Pancreas (tissue), 10 donors: ENCODE measurements around the gene SNCB. TPM values are rescaled to one million over a fixed set of nuclear protein-coding genes. Genes with fewer than 3 reads are reported as not detected.

Experiments used
- ATAC-seq, 4 donors: fragments of 200-7000 bp; cut with Tn5 transposase; one replicate each; pipeline versions ENCODE4 v1.8.0 to v1.9.1; 2020; ENCODE audit warnings: mild to moderate bottlenecking in 4 of 4, moderate library complexity in 4 of 4
- DNase-seq, 6 donors: peaks; one replicate each; pipeline ENCODE4 v3.0.0-alpha.2; 2020
- FAIRE-seq: peaks from 2 replicates; lab custom pipeline; 2012; peaks lifted over from hg19 to GRCh38; lab: Jason Lieb, UNC
- H3K27ac ChIP-seq, 4 donors: fragments of 200-600 bp; sonication (generic); 1 replicate in 3 of 4; 2 replicates in 1 of 4; pipeline versions ENCODE4 v1.5.0 to v1.8.0; 2020
- H3K27me3 ChIP-seq, 4 donors: fragments of 200-600 bp; one replicate each; pipeline ENCODE4 v1.8.0; 2021
- H3K36me3 ChIP-seq, 3 donors: fragments of 200-600 bp; sonication (generic) in 1 of 3; one replicate each; pipeline versions ENCODE4 v1.5.0 to v1.8.0; 2020 to 2021
- H3K4me1 ChIP-seq, 3 donors: fragments of 200-600 bp; one replicate each; pipeline ENCODE4 v1.8.0; 2021
- H3K4me3 ChIP-seq, 4 donors: fragments of 200-600 bp; sonication (generic) in 2 of 4; one replicate each; pipeline versions ENCODE4 v1.5.0 to v1.8.0; 2020 to 2021
- H3K9me3 ChIP-seq, 4 donors: fragments of 200-600 bp; one replicate each; pipeline ENCODE4 v1.8.0; 2021
- CTCF ChIP-seq, 4 donors: fragments of 200-600 bp; sonication (generic) in 3 of 4; IDR thresholded peaks; one replicate each; pipeline versions ENCODE4 v1.5.0 to v1.8.0; 2021; ENCODE audit warnings: antibody characterized with exemption in 4 of 4
- WGBS, 2 donors: extraction: QIAGEN DNeasy Blood & Tissue Kit; methylation state at CpG; one replicate each; pipeline ENCODE4 v1.1.7; 2013; 5-methylcytosine and 5-hydroxymethylcytosine counted together
- intact Hi-C, 3 donors: fragments of 100-400 bp; cut with DNase I; formaldehyde crosslinking; loops; one replicate each; pipeline versions ENCODE4 v1.11.1 to v1.14.2; 2022
- polyA plus RNA-seq, 2 donors: library from polyadenylated mRNA; stranded (reverse); fragments of 200-250 nt; gene quantifications; one replicate each; pipeline ENCODE4 v1.2.3, GENCODE V29; 2013
- total RNA-seq, 6 donors: library from RNA; stranded (reverse); fragmentation: NEBNext Ultra II Directional in 4 of 6; extraction: Animal tissue kit (Norgen Biotek cat#: 25700) in 4 of 6; gene quantifications; one replicate each; pipeline versions ENCODE4 v1.2.1 to v1.2.4, GENCODE V29; 2021 to 2023
- donor health status: healthy with polysubstance abuse.
- donor health status: DM: no; HTN: no; CAD: no; lungs with moderate emphysema.
- donor health status: DM: no; HTN: no; CAD: no.
- donor health status: control.
- donor health status: control.
- donor health status: Bipolar disorder and iron deficiency.
- donor health status: DM: yes; HTN: yes; CAD: no.
- donor health status: DM: no; HTN: no; CAD: no.
- donor health status: DM: no; HTN: no; CAD: no.
- donor health status: DM: yes; HTN: yes; CAD: no.

The SNCB gene
- under 1 TPM in 5 of 6 donors, not detected in 1; 0.14 to 0.41 (median 0.35) TPM for total RNA-seq
- polyA plus RNA-seq: 1 to 10 TPM; 3.6 to 6.6 TPM

- peaks cover 0 to 14% (median 0%) of the 10 kb centered on the region in 4 donors for H3K27me3 ChIP-seq
- H3K36me3 ChIP-seq: no peaks in the 10 kb centered on the region
- DNase-seq (peak in 1 of 6 donors; percentile 80), FAIRE-seq (no peak), ATAC-seq (peak; percentile 64 to 92 (median 85))
- WGBS, 2 donors: 1% methylated on average over 75 to 94 of the region's 94 CpGs
- intact Hi-C loops: no loop called here
- H3K9me3 ChIP-seq: no peaks in the 10 kb centered on the region
- TF ChIP-seq CTCF (IDR thresholded peaks at IDR 0.05): no peak
- H3K4me1 ChIP-seq: peaks cover 0 to 7% (median 0%) of the 10 kb centered on the region in 3 donors
- H3K4me3 ChIP-seq: peak within 1 kb of the TSS in 3 of 4 donors; percentile 12 to 38 (median 20)
- no peak within 1 kb of the TSS for H3K27ac ChIP-seq
Observed at GRCh38 chr5:176629853-176630680, at the start of gene SNCB, which contains the start of gene EIF4E1B. SNCB (minus strand) TSS chr5:176630534; CDS start chr5:176629654, 880 bp downstream. EIF4E1B (plus strand) TSS chr5:176630675; CDS start chr5:176642788, 12,113 bp downstream.

DNA sequence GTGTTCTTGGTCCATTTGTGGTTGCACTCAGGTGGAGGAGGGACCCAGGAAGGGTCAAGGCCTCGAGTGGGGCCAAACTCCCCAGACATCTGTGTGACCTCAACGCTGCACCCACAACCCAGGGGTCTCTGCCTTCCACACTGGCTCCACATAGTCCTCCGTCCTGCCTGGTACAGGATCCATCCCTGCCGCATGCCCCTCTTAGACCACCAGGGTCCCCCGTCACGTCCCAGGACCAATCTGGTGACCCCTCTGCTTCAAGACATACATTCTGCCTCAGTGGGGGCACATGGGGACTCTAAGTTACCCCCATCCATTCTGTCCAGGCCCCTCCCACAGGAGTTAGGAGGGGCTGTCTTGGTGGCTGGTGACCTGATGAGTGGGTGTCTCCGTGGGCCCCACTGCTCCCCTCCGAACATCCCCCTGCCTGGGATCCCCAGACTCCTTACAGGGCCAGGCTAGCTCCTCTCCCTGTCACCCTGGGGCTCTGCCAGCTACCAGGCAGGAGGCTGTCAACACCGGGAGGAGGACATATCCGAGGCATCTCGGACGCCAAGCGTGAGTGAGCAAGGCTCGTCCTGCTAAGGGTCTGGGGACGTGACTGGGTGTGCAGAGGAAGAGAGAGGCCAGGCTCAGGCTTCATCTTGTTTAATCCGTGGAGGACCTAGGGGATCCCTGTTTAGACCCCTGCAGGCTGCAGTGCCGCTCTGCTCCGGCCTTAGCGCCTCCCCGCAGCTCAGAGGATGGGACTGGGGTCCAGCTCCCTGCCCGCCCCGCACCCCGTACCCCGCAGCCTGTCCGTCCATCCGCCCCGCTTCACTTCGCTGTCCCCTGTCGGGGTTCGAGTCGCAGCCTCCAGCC lies 49.3 kb upstream of the SNCB start:
- Histone ChIP-seq H3K27ac (no peak overlapping the region), H3K27me3 (peaks cover 0 to 7% (median 2%) of the 10 kb centered on the region in 4 donors), H3K4me1 (no peaks in the 10 kb centered on the region), H3K36me3 (no peaks in the 10 kb centered on the region), H3K9me3 (no peaks in the 10 kb centered on the region), H3K4me3 (no peak overlapping the region)
- WGBS, 2 donors: 31 to 32% methylated on average over 31 of the region's 31 CpGs
- FAIRE-seq: no peak
- TF ChIP-seq CTCF (IDR thresholded peaks at IDR 0.05): no peak
- DNase-seq: no peak
- ATAC-seq: no peak
- intact Hi-C loops: no loop called here

GRCh38 chr5:176678584-176678983 lies 48.2 kb upstream of the SNCB start:
- intact Hi-C loops: no loop called here
- ATAC-seq: no peak

More at GRCh38 chr5:176678584-176678983, 48.2 kb upstream of the SNCB start:
- no peak for TF ChIP-seq CTCF (IDR thresholded peaks at IDR 0.05)
- DNase-seq: no peak
- H3K4me3 ChIP-seq: no peak overlapping the region
- no peak for FAIRE-seq
- no peaks in the 10 kb centered on the region for H3K9me3 ChIP-seq
- 73 to 81% methylated on average over 5 of the region's 5 CpGs for whole genome bisulfite sequencing, 2 donors
- H3K4me1 ChIP-seq: no peaks in the 10 kb centered on the region
- no peaks in the 10 kb centered on the region for H3K36me3 ChIP-seq
- peaks cover 0 to 7% (median 2%) of the 10 kb centered on the region in 4 donors for H3K27me3 ChIP-seq
- H3K27ac ChIP-seq: no peak overlapping the region
